GM12878 (cell line): ENCODE data around the gene C1QTNF5. TPM values are rescaled to one million over a fixed set of nuclear protein-coding genes. Genes with fewer than 3 reads are reported as not detected.
A peak's percentile ranks its signal among the peaks of the same experiment; 100 is the strongest.

Experiments
- ATAC-seq: fragments of 200-7000 bp; cut with Tn5 transposase; 3 replicates; pipeline ENCODE4 v1.9.1; 2020; ENCODE audit warnings: mild to moderate bottlenecking, moderate library complexity
- BruUV-seq: library from RNA; stranded (reverse); fragments of 400-500 nt; replicated peaks from 2 replicates; lab custom pipeline; 2021; lab: Mats Ljungman, UMichigan
- CTCF ChIA-PET: fragments of 300-600 bp; sonication (Branson Sonifier 250); formaldehyde crosslinking; extraction: SDS; loops from one replicate; lab custom pipeline; 2021; ENCODE audit warnings: inconsistent platforms; lab: Yijun Ruan, JAX
- POLR2A ChIA-PET: fragments of 350-600 bp; formaldehyde crosslinking; extraction: SDS; loops from one replicate; lab custom pipeline; 2021; ENCODE audit warnings: inconsistent platforms; lab: Charles Lee
- RAD21 ChIA-PET: fragments of 300-600 bp; sonication (Branson Sonifier 250); formaldehyde crosslinking; loops from one replicate; lab custom pipeline; 2023; ENCODE audit warnings: antibody characterized with exemption; ENCODE audit not compliant: unreplicated experiment; lab: Charles Lee
- SMC1A ChIA-PET: fragments of 300-600 bp; sonication (Branson Sonifier 250); formaldehyde crosslinking; loops from one replicate; lab custom pipeline; 2023; ENCODE audit not compliant: unreplicated experiment, uncharacterized antibody; lab: Charles Lee
- DNase-seq: peaks from one replicate; pipeline ENCODE4 v3.0.0-alpha.2; 2011; ENCODE audit warnings: low read depth, low spot score
- FAIRE-seq: peaks from 3 replicates; lab custom pipeline; 2011; peaks lifted over from hg19 to GRCh38; lab: Jason Lieb, UNC
- H2AFZ ChIP-seq: 2 replicates; pipeline ENCODE4 v1.6.0; 2011; ENCODE audit warnings: low read depth, low read length, control low read depth; ENCODE audit not compliant: control insufficient read depth
- H3K27ac ChIP-seq: 2 replicates; pipeline ENCODE4 v1.5.1; 2011; ENCODE audit warnings: control low read depth; ENCODE audit not compliant: control insufficient read depth, insufficient read depth
- H3K27me3 ChIP-seq, 2 experiments: replicated peaks in 1 of 2; 2 replicates each; pipeline versions ENCODE4 v1.6.0 to v1.6.1; 2011; ENCODE audit warnings: low read length in 1 of 2; ENCODE audit not compliant: control insufficient read depth in 2 of 2, insufficient read depth in 2 of 2
- H3K36me3 ChIP-seq, 2 experiments: 2 replicates each; pipeline ENCODE4 v1.5.1; 2011; ENCODE audit warnings: low read length in 1 of 2; ENCODE audit not compliant: control insufficient read depth in 2 of 2, insufficient read depth in 2 of 2
- H3K4me1 ChIP-seq: 2 replicates; pipeline ENCODE4 v1.6.1; 2011; ENCODE audit warnings: mild to moderate bottlenecking, low read length, moderate library complexity, mixed read lengths; ENCODE audit not compliant: control insufficient read depth, insufficient read depth
- H3K4me2 ChIP-seq: 2 replicates; pipeline ENCODE4 v1.6.0; 2011; ENCODE audit warnings: control low read depth; ENCODE audit not compliant: control insufficient read depth, insufficient read depth
- H3K4me3 ChIP-seq: fragments of 200-600 bp; sonication (generic); 2 replicates; pipeline ENCODE4 v1.5.1; 2016
- H3K79me2 ChIP-seq: 2 replicates; pipeline ENCODE4 v1.6.0; 2011; ENCODE audit warnings: low read length; ENCODE audit not compliant: control insufficient read depth, insufficient read depth
- H3K9ac ChIP-seq: 2 replicates; pipeline ENCODE4 v1.8.0; 2011; ENCODE audit warnings: low read length, control low read depth, mixed read lengths; ENCODE audit not compliant: control insufficient read depth, insufficient read depth
- H3K9me3 ChIP-seq: replicated peaks from 3 replicates; pipeline ENCODE4 v1.5.1; 2011; ENCODE audit warnings: mild to moderate bottlenecking, low read length; ENCODE audit not compliant: control insufficient read depth, insufficient read depth
- H4K20me1 ChIP-seq: 2 replicates; pipeline ENCODE4 v1.6.0; 2011; ENCODE audit not compliant: control insufficient read depth, insufficient read depth
- FOS ChIP-seq: IDR thresholded peaks from 3 replicates; pipeline ENCODE4 v1.6.1; 2011; ENCODE audit warnings: borderline replicate concordance; ENCODE audit not compliant: insufficient read length; ENCODE audit errors: extremely low read depth
- IRF3 ChIP-seq: fragments of 450-650 bp; IDR thresholded peaks from 2 replicates; pipeline ENCODE4 v1.6.1; 2014; ENCODE audit warnings: mild to moderate bottlenecking
- NR2C2 ChIP-seq: IDR thresholded peaks from 2 replicates; pipeline ENCODE4 v1.6.1; 2011; ENCODE audit warnings: borderline replicate concordance, low read depth; ENCODE audit not compliant: control insufficient read depth, insufficient read length
- RAD21 ChIP-seq: IDR thresholded peaks from 2 replicates; pipeline ENCODE4 v1.6.1; 2011; ENCODE audit warnings: mild to moderate bottlenecking, low read depth, low read length, moderate library complexity; ENCODE audit not compliant: insufficient read depth
- SIN3A ChIP-seq: IDR thresholded peaks from 2 replicates; pipeline ENCODE4 v1.6.1; 2012; ENCODE audit warnings: low read depth, low read length, improper control_type of control experiment
- ZNF274 ChIP-seq: IDR thresholded peaks from one replicate; pipeline ENCODE4 v1.8.0; 2011; ENCODE audit not compliant: insufficient read length, insufficient read depth
- WGBS: methylation state at CpG from one replicate; pipeline ENCODE4 v1.1.6; 2016; ENCODE audit warnings: low lambda C conversion rate; ENCODE audit not compliant: insufficient replicate concordance, insufficient coverage; ENCODE audit errors: missing lambda C conversion rate; 5-methylcytosine and 5-hydroxymethylcytosine counted together
- in situ Hi-C: fragments of 300-500 bp; cut with MboI; formaldehyde crosslinking; loops from 9 replicates; pipeline ENCODE4 v1.14.3; 2018; ENCODE audit warnings: mixed read lengths
- intact Hi-C: fragments of 100-400 bp; cut with micrococcal nuclease; formaldehyde crosslinking; loops from one replicate; pipeline ENCODE4 v1.14.2; 2022; ENCODE audit not compliant: unreplicated experiment
- polyA plus RNA-seq, 11 experiments: library from polyadenylated mRNA; depleted of rRNA in 4 of 11; unstranded in 6 of 11; stranded (reverse) in 5 of 11; fragments of >200 nt; fragmentation: Nextera tagmentation in 4 of 11; fragmentation: Illumina TruSeq in 1 of 11; extraction: Ambion mirVana in 4 of 11; extraction: Trizol in 1 of 11; gene quantifications; 1 replicate in 1 of 11; 2 replicates in 10 of 11; pipeline versions ENCODE4 v1.2.1 to v1.2.3, GENCODE V29; 2011 to 2016; ENCODE audit warnings: inconsistent platforms in 2 of 11, missing spikeins in 2 of 11, low read depth in 1 of 11
- total RNA-seq, 4 experiments: library from RNA; depleted of rRNA in 3 of 4; stranded (reverse); fragments of >200 nt in 3 of 4; fragmentation: Illumina TruSeq in 1 of 4; extraction: Trizol in 1 of 4; gene quantifications; 2 replicates each; pipeline versions ENCODE4 v1.2.1 to v1.2.3, GENCODE V29; 2013 to 2021

The C1QTNF5 gene
- total and polyA plus RNA-seq, 10 of the 15 experiments (the other 5 are each of a cell fraction or from before 2014, with no cell fraction given), result not detected

- no peak for TF ChIP-seq IRF3
- TF ChIP-seq FOS, result no peak
- TF ChIP-seq NR2C2, result no peak
- TF ChIP-seq ZNF274, result no peak
Observed at GRCh38 chr11:119297938-119298337, 42.7 kb downstream of the C1QTNF5 start (continued).

GRCh38 chr11:119295178-119295577, 45.5 kb downstream of the C1QTNF5 start:
- Histone ChIP-seq H4K20me1 (no peaks in the 10 kb centered on the region), H3K27me3 (no peaks in the 10 kb centered on the region), H3K4me2 (no peak overlapping the region), H3K4me1 (no peaks in the 10 kb centered on the region), H3K4me3 (no peak overlapping the region), H3K9me3 (no peaks in the 10 kb centered on the region; the same call in 1 of the 3 replicates), H3K27ac (no peak overlapping the region), H3K9ac (no peak overlapping the region), H2AFZ (no peak overlapping the region), H3K36me3 (peaks cover 10 to 31% of the 10 kb centered on the region in 2 experiments), H3K79me2 (no peaks in the 10 kb centered on the region)
- in situ Hi-C loops (no loop called here), intact Hi-C loops (no loop called here)
- ChIA-PET CTCF (interaction anchor here (0.5 to 1.0 kb wide), 4 partner anchors 11 to 174 kb away, joined by 3 read pairs; partner anchors contain the start of gene HINFP), SMC1A (no interaction called here), POLR2A (no interaction called here), RAD21 (no interaction called here)
- 41% methylated on average over 3 of the region's 3 CpGs for WGBS
- BruUV-seq, result no TSS peak
- FAIRE-seq (no peak), DNase-seq (no peak), ATAC-seq (peak; percentile 36; the same call in 1 of the 3 replicates)
- TF ChIP-seq SIN3A, result no peak
- TF ChIP-seq RAD21, result peak; percentile 33; the same call in 1 of the 2 replicates
